SK-N-SH treated with all-trans-retinoic acid at 6 μM for 48 hours (cell line): ENCODE data around the gene FAM89A.
"Not testable (repeated sequence)": the region's sequence is repeated elsewhere in the genome, so short reads cannot be mapped to it uniquely, and the experiment has no call there.

Source experiments
- ARNTL ChIP-seq: fragments of 450-650 bp; formaldehyde crosslinking; IDR thresholded peaks from 2 replicates; pipeline ENCODE4 v1.5.0; 2020; ENCODE audit warnings: low read depth, mild to moderate bottlenecking, moderate library complexity, borderline replicate concordance
- TF ChIP-seq, protein P1 (sequence below): fragments of 250-450 bp; sonication (Bioruptor Pico); IDR thresholded peaks from 2 replicates; pipeline ENCODE4 v1.8.0; 2020; ENCODE audit warnings: mild to moderate bottlenecking, moderate library complexity, borderline replicate concordance
- TF ChIP-seq, protein P2 (sequence below): fragments of 250-450 bp; sonication (Bioruptor Pico); IDR thresholded peaks from 2 replicates; pipeline ENCODE4 v1.5.0; 2020; ENCODE audit warnings: mild to moderate bottlenecking, moderate library complexity

DNA sequence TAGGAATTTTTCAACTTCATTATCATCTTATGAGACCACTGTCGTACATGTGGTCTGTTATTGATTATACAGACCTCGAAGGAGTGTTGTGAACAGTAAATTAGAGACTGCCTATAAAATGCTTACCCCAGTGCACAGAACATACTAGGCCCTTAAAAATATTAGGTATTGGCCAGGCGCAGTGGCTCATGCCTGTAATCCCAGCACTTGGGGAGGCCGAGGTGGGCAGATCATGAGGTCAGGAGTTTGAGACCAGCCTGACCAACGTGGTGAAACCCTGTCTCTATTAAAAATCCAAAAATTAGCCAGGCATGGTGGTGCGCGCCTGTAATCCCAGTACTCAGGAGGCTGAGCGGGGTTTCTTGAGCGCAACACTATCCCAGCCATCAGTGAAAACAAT, 10.9 kb upstream of the FAM89A start:
- TF ChIP-seq ARNTL (CRISPR knock-in tag): not testable (repeated sequence)
- TF ChIP-seq, protein P1, sequence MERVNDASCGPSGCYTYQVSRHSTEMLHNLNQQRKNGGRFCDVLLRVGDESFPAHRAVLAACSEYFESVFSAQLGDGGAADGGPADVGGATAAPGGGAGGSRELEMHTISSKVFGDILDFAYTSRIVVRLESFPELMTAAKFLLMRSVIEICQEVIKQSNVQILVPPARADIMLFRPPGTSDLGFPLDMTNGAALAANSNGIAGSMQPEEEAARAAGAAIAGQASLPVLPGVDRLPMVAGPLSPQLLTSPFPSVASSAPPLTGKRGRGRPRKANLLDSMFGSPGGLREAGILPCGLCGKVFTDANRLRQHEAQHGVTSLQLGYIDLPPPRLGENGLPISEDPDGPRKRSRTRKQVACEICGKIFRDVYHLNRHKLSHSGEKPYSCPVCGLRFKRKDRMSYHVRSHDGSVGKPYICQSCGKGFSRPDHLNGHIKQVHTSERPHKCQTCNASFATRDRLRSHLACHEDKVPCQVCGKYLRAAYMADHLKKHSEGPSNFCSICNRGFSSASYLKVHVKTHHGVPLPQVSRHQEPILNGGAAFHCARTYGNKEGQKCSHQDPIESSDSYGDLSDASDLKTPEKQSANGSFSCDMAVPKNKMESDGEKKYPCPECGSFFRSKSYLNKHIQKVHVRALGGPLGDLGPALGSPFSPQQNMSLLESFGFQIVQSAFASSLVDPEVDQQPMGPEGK (CRISPR knock-in tag): not testable (repeated sequence)
- TF ChIP-seq, protein P2, sequence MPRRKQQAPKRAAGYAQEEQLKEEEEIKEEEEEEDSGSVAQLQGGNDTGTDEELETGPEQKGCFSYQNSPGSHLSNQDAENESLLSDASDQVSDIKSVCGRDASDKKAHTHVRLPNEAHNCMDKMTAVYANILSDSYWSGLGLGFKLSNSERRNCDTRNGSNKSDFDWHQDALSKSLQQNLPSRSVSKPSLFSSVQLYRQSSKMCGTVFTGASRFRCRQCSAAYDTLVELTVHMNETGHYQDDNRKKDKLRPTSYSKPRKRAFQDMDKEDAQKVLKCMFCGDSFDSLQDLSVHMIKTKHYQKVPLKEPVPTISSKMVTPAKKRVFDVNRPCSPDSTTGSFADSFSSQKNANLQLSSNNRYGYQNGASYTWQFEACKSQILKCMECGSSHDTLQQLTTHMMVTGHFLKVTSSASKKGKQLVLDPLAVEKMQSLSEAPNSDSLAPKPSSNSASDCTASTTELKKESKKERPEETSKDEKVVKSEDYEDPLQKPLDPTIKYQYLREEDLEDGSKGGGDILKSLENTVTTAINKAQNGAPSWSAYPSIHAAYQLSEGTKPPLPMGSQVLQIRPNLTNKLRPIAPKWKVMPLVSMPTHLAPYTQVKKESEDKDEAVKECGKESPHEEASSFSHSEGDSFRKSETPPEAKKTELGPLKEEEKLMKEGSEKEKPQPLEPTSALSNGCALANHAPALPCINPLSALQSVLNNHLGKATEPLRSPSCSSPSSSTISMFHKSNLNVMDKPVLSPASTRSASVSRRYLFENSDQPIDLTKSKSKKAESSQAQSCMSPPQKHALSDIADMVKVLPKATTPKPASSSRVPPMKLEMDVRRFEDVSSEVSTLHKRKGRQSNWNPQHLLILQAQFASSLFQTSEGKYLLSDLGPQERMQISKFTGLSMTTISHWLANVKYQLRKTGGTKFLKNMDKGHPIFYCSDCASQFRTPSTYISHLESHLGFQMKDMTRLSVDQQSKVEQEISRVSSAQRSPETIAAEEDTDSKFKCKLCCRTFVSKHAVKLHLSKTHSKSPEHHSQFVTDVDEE (CRISPR knock-in tag): not testable (repeated sequence)
